Stimulated activated CD8-positive, alpha-beta memory T cell treated with anti-CD3 and anti-CD28 coated beads, Interleukin-15, amount 100 ng/mL, for 1 hour (primary cell): ENCODE measurements around the gene TBX3.
"Not testable (repeated sequence)": the region's sequence is repeated elsewhere in the genome, so short reads cannot be mapped to it uniquely, and the experiment has no call there.

Experiments
- DNase-seq: peaks from one replicate; pipeline ENCODE4 v3.0.0-alpha.2; 2020; ENCODE audit warnings: low read depth

TBX3 gene

GRCh38 chr12:114684098-114684869 is at the start of gene TBX3:
TSS of gene TBX3 (minus strand) at chr12:114684175. CDS start at chr12:114683200, 975 bp downstream.
- DNase-seq, result no peak

DNA sequence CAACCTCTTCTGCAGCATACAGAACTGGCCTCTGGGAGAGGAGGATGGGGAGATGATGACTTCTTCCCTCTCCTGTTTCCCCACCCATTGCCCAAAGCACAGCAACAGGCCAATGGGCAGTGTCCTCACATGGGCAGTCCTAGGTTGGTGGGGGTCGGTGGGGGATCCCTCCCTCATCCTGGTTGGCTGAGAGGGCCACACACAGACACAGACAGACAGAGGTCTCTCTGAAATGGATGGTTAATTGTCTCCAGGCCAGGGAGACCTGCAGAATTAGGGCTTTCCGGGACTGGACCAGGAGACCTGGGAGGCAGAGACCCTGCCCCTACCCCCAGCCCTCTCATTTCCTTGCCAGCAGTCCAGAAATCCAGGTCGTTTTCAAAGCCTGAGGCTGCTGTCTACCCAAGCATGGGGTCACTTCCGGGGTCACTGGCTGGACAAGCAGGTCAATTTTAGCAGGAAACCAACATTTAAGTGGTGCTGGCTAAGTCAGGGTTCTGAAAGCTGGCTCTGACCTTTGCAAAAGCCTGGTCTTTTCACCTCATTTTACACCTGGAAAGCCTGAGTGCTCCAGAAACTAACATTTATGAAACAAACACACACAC is 48.6 kb upstream of the TBX3 start:
- DNase-seq, result no peak

- DNase-seq, result no peak
Observed at GRCh38 chr12:114729731-114730130, 45.8 kb upstream of the TBX3 start.

GRCh38 chr12:114726092-114726710 is 42.2 kb upstream of the TBX3 start:
- DNase-seq, result no peak

GRCh38 chr12:114722176-114722575 is 38.2 kb upstream of the TBX3 start:
- DNase-seq, result not testable (repeated sequence)

GRCh38 chr12:114721266-114721665 is 37.3 kb upstream of the TBX3 start:
- no peak for DNase-seq

GRCh38 chr12:114713466-114714215 is 29.7 kb upstream of the TBX3 start:
- DNase-seq, result no peak

DNA sequence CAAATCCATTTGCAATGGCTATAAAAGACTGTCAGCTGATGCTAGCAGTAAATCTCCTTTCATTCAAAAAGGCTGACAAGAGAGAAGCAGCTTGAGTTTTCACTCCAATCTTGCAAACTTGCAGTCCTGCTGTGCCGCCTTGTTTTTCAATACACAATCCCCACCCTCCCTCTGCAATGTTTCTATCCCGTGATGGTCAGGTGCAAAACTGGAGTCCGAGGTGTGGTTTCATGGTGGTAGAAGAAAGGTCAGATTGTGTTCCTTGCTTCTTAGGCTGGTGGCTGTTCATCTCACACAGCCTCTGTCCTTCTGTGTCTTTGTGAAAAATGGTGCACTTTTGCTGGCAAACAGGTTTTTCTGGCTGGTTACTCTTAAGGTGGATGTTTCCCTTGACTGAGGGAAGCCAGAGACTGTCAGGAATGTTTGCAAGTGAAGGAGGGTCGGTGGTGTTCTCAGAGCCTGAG is 27.7 kb upstream of the TBX3 start:
- DNase-seq, result no peak

- DNase-seq, result no peak
Observed at GRCh38 chr12:114710151-114710550, 26.2 kb upstream of the TBX3 start.

GRCh38 chr12:114709112-114709511 is 25.1 kb upstream of the TBX3 start:
- no peak for DNase-seq

DNA sequence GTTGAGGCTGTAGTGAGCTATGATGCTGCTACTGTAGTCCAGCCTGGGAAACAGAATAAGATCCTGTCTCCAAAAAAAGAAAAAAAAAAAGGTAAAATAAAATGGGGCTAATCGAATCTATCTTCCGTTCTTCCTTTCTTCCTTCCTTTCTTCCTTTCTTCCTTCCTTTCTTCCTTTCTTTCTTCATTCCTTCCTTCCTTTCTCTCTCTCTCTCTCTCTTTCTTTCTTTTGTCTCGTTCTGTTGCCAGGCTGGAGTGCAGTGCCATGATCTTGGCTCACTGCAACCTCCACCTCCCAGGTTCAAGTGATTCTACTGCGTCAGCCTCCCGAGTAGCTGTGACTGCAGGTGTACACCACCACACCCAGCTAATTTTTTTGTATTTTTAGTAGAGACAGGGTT is 24.6 kb upstream of the TBX3 start:
- DNase-seq, result not testable (repeated sequence)

DNA sequence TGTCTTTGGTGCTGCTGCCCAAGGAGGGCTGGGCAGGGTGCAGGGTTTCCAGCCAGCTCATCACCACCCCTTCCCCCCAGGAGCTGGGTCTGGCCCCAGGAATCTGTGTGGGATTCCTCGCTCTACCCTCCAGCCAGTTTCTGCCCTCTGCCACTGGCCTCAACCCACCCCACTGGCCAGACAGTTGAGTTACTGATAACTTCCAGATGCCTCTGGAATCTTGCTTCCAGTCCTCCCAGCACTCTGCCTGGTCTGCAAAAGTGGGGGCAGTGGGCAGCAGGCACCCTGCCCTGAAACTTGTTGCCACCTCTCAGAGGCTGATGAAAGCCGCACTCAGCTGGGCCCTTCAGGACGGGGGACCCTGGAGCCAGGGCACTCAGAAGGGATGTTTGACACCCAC is 20.1 kb upstream of the TBX3 start:
- DNase-seq, result no peak

GRCh38 chr12:114703060-114703493 is 19.1 kb upstream of the TBX3 start:
- DNase-seq, result no peak

GRCh38 chr12:114702462-114702861 is 18.5 kb upstream of the TBX3 start:
- no peak for DNase-seq

DNA sequence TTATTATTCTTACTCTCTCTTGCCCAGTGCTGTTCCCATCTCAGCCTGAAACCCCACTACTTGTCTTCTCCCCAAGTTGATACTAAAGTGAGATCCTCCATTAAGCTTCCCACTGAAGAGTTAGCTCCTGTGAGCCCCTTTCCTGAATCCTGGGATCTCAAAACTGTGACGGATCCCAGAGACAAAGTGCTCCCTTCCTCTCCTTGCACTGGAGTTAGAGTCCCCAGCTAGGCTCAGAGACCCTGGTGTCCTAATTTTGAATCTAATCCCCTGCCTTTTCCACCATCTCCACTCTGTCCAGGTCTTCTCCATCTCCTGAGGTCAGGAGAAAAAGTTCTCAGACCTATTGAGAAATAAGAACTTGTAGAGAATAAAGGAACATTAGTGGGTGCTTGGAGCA is 17.6 kb upstream of the TBX3 start:
- no peak for DNase-seq

- DNase-seq, result no peak
Observed at GRCh38 chr12:114701104-114701414, 17.1 kb upstream of the TBX3 start.

DNA sequence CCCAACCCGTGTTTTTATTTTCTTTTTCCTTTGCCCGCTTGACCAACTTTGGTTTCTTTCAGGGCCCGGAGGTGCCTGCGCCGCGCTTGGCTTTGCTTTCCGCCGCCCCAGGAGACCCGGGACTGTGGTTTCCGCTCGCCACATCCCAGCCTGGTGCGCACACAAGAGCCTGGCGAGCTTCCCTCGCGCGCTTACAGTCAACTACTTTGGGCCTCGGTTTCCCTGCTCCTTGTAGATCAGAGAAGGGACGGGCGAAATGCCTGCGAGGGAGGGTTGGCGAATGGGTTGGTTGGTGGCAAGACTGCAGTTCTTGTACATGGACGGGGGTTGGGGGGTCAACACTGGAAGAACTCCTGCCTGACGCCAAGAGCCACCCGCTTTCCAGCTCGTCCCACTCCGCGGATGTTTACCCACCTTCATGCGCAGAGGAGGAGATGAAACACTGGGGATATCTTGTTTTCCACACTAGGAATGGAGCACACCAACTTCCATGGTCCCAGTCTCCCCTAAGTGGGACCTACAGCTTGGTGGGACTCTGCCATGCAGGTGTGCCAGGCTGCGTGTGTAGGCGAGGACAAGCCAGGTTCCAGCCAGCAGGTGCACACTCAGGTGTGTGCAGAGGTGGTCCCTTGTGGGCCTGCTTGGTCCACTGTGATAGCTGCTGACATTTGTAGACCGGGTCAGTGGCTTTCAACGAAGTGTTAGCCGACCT is 16.6 kb upstream of the TBX3 start:
- no peak for DNase-seq

GRCh38 chr12:114698566-114699163 is 14.7 kb upstream of the TBX3 start:
- no peak for DNase-seq

DNA sequence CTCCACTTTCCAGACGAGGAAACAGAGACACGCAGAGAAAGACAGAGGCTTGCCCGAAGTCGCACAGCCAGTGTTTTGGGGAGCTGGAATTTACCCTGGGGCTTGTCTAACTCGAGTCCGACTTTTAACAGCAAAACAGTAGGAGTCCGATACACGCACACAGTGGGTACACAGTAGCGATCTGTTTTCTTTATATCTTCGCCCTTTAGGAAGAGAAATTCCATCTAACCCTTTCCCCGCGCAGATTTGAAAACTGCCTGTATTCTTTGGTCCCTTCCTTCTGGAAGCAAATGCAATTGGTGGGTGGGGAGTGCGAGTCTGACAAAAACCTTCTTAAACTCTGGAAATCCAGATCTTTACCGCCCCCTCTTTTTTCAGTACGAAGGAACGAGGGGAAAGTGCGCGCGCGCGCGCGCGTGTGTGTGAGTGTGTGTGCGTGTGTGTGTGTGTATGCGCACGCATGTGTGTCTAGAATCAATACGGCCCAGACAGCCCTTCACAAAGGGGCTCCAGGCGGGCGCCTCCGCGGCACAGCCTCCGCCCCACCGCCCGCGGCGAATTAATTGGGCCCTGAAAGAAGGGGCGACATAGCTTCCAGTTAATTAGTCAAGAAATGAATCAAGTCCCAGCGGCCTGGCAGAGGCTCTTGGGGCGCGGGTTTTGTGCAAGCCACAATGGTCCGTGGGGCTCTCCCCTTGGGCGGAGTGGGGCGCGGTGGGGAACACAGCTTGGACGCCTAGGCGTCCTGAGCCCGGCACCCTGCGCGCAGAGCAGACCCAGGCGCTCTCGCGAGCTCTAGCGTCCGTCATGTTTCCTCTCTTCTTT is 14.0 kb upstream of the TBX3 start:
- DNase-seq, result no peak

- DNase-seq, result no peak
Observed at GRCh38 chr12:114697243-114697716, 13.3 kb upstream of the TBX3 start.
